ENCODE measurements around the gene ATP10A.

The ATP10A gene

GRCh38 chr15:25852661-25853524, 10.2 kb downstream of the ATP10A start:
- DNase-seq, result no peak

- DNase-seq, result no peak
These were observed 11.1 kb downstream of the ATP10A start for GRCh38 chr15:25852027-25852426.

DNA sequence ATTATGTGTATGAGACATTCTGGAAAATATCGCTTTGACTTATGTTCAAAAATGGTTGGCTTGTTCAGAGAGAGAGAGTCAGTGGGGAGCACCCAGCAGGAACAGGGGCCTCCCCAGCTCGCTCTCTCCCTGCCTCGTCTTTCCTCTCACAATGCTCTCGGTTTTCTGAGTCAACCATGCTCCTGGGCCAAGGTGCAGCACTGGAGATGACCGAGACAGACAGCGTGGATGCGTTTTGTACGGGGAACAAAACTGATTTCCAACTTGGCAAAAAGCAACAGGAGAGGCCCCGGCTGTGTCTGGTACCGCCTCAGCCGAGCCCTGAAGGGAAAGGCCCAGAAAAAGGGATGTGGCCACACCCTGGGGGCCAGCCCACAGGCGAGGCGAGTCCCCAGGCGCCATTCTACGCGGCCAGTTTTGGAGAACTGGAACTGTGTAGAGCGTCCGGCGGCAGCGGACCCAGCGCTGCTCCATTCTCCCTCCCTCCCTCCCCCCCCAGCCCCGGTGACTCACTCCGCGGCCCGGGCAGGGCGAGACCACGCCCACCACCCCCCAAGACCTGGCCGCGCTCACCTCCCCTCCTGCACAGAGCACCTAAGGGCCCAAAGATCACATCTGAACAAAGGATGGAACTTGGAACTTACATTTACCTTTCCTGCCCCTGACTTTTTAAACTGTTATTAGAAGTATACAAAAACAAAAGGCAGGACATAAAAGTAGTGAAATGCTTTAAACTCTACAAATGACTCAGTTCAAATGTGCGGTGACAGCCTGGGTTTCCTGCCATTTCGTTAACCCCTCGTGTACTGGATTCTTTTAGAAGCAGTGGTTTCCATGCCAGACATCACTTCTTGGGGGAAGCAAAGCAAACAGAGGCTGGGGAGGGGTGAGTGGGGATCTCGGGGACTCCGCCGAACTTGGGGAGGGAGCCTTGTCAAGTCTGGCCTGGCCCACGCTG, 12.7 kb downstream of the ATP10A start:
- DNase-seq, result no peak

DNA sequence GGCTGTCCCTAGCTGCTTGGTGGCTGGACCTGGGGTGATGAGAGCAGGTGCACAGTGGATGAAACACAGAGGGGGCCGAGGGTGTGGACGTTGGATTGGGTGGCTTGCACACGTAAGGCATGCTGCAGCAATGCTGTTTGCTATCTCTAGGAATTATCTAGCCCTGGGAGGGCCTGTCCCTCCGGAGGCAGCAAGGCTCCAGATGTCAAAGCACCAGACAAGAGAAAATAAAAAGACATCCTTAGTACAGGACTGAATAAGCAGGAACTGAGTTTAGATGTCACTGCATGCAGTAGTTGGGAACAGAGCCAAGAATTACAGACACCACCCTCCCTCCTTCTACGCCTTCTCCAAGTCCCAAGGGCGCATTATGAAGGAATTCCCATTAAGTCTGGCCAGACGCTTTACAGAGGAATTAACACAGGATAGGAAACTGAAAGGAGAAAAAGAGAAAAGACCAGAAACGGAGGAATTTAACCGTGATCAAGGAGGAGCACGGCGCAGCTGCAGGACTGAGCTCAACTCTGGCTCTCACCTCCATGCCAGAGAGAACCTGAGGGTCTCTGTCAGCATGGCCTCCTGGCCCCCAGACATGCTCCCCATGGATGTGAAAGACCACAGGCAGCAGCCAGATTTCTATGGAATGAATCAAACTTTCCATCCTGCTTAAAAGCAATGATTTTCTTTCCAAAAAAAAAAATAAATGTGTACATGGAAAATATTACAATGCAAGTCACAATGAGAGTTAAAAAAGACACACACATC, 13.8 kb downstream of the ATP10A start:
- DNase-seq, result no peak

- no peak for DNase-seq
These were observed 14.4 kb downstream of the ATP10A start for GRCh38 chr15:25848784-25849156.

DNA sequence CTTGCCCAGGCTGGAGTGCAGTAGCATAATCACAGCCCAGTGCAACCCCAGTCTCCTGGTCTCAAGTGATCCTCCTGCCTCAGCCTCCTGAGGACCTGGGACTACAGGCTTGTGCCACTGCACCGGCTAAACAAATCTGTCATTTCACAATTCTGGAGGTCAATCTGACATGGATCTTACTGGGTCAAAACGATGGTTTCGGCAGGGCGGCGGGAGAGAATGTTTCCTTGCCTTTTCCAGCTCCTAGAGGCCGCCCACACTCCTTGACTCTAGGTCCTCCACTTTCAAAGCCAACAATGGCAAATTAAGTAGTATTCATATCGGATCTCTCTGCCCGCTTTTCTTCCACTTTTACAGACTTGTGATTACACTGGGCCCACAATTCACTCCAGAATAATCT, 14.8 kb downstream of the ATP10A start:
- DNase-seq, result no peak

DNA sequence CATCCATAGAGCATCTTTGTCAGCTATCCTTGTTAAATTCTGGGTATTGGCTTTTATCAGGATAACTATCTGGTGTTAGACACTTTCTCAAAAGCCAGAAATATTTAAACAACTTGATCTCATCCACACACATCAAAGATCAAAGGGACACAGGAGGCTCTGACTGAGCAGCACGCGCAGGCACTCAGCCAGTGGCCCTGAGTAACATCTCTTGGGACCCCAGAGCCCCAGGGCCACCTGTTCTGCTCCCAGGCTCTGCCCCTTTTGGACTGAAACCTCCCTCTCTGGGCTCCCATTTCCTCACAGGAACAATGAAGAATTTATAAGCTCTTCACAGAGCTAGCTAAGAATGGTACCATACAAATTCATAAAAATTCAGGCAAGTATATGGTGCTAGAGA, 16.1 kb downstream of the ATP10A start:
- no peak for DNase-seq

DNA sequence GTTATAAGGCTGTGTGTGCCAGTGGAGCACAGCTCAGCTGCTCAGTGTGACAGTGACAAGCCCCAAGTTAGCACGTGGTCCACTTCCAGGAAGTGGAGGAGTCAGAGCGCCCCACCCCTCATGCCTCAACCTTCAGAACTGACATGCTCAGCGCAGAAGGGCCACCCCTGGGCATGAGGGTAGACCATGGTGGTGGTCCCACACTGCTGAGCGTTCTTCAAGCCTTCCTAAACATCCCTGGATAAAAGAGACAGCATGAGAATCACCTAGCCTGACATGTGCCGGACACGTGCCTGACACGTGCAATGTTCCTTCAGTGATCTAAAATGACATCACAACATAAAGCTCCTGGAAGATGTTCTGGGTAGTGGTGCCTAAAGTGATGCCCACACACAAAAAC, 16.8 kb downstream of the ATP10A start:
- DNase-seq, result no peak

DNA sequence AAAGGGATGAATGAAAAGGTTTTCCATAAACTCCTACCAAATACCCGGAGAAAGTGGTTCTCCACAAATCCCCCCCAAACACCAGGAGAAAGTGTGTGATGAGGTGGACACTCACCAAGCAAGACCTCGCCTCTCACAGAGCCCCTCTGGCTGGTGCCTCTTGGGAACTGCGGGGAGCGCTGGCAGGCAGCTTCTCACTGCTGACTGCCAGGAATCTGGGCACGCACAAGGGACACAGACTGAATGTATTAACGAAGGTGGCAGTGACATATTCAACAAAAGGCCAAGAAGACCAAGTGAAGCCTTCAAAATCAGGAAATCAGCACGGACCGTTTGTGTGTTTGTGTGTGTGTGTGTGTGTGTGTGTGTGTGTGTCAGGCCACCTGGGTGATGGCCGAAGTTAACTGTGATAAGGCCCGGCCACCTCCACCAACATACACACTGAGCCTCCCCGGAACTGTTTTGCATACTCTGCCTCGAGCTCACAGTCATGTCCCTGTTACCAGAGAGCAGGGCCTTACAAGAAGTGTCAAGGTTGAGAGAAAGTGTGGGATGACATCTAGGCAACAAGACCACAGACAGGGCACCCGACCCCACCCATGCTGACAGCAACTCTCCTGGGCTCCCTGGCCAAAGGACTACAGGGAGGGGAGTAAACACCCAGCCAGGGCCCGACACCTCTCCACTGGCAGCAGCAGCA, 18.0 kb downstream of the ATP10A start:
- no peak for DNase-seq

- DNase-seq, result no peak
These were observed 18.6 kb downstream of the ATP10A start for GRCh38 chr15:25844542-25844941.

- no peak for DNase-seq
These were observed 19.1 kb downstream of the ATP10A start for GRCh38 chr15:25844076-25844475.

DNA sequence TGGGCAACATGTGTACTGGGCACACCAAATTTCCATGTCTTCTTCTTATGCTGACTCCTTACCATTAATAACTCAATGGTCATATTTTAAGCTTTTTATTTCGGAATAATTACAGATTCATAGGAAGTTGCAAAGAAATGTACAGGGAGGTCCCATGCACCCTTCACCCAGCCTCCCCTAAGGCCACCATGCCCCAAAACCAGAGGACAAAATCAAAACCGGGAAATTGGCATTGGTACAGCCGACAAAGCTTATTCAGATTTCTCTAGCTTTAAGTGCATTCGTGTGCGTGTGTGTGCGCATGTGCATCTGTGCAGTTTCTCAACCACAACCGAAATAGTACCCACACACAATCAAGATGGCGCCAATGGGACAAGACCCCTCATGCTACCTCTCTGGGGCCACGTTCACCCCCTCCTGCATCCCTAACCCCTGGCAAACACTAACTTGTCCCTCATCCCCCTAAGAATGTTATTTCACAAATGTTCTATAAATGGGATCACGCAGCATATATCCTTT, 23.4 kb downstream of the ATP10A start:
- no peak for DNase-seq

GRCh38 chr15:25838871-25839195, 24.3 kb downstream of the ATP10A start:
- DNase-seq, result no peak

DNA sequence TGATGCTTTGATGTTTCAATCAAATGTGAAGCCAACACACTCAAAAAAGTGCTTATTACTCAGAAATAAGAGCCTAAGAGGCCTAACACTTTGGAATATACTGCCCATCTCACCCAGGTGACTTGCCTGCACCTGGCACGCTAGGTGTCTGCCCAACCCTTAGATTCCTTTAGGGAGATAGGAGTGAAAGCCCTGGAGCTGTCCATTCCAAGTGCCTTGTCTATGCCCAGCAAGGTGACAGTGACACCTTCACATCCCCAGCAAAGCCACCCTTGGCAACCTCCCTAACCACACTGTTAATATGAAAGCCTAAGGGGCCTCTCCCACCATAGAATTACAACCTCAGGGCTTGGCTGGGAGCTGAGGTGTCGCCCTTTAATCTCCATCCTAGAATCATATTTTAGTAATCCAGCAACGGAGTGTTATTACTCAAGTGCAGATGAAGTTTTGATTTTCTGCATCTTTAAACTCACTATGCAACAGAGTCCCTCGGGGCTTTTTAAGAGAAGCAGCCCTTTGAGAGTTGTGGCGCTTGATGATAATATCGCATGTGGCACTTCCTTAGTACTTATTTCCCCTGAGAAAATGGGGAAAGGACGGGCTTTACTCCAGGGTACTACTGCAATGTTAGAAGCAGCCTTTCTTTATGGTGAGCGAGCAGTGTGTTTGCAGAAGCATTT, 24.8 kb downstream of the ATP10A start:
- no peak for DNase-seq

GRCh38 chr15:25832158-25832557, 31.0 kb downstream of the ATP10A start:
- no peak for DNase-seq

DNA sequence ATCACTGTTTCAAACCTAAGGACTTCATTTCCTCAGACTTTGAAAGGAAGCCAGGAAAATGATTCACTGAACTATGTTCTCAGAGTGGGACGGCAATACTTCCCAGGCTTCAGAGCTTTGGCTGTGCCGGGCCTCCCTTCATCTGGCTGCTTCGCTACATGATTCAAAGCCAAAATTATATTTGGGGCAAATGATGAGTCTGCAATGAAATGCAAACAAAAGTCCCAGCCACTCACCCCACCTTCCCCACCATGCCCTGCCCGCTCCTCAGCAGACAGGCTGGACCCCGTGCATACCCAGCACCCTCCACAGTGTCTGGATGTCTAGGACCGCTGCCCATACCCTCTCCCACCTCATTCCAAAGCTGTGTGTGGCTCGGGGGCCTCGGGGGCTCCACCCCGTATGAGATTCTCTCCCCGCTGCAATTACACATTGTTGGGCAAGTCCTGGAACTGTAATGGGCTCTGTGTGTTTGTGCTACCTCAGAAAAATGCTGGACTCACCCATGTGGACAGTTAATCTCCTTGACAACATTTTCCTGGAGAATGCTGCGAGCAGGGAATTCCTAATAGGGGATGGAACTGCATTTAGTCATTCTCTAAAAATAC, 32.2 kb downstream of the ATP10A start:
- DNase-seq, result no peak

DNA sequence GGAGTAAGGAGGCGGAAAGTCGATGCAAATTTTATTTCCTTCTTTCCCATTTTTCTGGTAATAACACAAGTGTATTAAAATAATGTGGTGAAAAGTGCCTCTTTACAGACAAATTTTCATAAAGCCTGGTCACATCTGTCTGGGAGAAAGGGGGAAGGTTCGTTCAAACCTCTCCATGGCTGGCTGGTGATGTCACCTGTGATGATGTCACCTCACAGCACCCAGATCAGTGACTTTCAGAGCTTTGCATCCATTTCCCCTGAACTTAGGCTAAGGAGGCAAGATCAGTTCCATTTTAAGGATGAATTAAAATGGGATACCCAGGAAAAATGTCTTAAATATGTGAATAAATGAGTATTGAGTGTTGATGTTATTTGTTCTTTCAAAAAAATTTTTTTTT, 34.1 kb downstream of the ATP10A start:
- DNase-seq, result peak; percentile 0

DNA sequence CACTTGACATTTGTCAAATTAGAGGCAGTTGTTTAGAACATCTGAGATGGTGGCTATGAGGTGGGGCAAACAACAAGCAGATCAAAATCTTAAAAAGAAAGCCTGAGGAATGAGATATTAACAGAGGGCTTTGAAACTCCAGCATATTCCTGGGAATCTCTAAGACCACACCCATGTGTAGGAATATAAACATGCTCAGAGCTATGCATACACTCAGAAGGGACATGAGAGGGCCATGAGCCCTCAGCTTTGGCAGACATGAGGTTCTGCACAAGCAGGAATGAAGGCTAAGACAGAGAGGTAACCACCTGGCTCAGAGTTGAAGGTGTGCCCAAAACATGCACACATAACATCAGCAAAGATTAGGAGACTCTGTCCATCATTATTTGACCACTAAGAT, 37.9 kb downstream of the ATP10A start:
- no peak for DNase-seq

DNA sequence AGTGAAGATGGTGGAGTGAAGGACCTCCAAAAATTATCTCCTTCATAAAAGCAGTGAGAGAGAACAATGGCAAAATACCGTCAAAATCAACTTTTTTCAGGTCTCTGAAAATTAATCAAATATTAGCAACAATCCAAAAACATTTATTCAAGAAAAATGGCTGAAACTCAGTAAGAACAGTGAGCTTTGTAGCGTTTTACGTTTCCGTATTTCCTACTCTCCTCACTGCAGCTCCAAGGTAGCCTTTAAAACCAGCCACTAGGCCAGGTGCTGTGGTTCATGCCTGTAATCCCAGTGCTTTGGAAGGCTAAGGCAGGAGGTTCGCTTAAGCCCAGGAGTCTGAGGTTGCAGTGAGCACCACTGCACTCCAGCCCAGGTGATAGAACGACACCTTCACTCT, 38.5 kb downstream of the ATP10A start:
- DNase-seq, result no peak

DNA sequence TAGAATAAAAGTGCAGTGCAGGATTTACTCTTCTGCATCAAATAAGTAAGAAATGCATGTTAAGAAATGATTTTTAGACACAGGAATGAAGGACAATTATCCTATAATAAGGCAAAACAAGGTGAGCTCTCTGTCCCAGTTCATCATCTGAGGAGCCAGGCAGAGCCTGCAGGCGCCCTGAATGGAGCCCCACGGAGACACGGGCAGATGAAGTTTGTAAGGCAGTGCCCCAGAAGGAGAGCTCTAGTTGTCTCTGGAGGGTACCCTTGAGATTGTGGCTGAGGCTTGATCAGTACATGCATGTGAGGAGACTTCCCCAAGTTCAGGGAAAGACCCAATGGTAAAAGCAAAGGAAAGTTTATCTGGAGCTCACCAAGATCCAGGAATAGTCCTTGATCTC, 50.3 kb downstream of the ATP10A start:
- no peak for DNase-seq

DNA sequence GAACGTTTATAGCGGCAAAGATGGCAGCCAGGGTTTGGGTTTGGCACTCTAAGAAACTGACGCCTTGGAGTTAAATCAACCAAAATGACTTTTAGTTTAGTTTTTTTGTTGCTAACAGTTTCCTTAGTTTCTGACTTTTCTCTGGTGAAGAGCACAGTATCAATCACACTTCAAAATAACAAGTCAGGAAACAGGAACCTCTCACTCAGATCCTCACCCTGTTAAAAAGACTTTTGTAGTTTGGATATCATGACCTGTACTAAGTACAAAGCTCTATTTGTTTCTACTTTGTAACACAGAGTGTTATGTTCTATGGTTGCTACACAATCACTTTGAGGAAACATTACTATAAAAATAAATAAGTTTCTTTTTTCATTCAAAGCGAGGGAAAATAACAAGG, 51.1 kb downstream of the ATP10A start:
- DNase-seq, result no peak
